ENCODE measurements around the gene JUND. TPM values are rescaled to one million over a fixed set of nuclear protein-coding genes. Genes with fewer than 3 reads are reported as not detected.

The JUND gene
- total RNA-seq, 1 experiment from 2014 or later = 75.0 TPM

DNA sequence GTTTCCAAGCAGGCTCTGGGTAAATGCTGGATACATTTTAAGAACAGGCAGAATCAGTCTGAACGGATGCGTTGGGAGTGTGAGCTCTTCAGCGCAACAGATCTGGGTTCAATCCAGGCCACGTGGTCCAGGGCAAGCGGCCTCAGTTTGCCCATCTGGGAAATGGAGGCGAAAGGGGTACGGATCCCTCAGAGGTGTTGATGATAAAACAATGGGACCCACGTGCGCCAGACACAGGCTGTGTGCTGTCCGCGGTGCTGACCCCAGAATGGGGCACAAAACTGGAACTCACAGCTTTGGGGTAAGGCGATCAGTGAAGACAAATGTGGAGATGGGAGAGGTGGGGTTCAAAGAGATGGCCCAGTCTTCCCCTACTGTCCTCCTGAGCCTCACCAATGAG, 42.1 kb downstream of the JUND start:
- no peak for DNase-seq (ENCODE audit: low read depth)

- DNase-seq (ENCODE audit: low read depth) = no peak
Observed at GRCh38 chr19:18234194-18234593, 47.2 kb downstream of the JUND start.

- peak; percentile 68 for DNase-seq (ENCODE audit: low read depth)
Observed at GRCh38 chr19:18233224-18233825, 48.1 kb downstream of the JUND start.

- no peak for DNase-seq (ENCODE audit: low read depth)
Observed at GRCh38 chr19:18232540-18233223, 48.7 kb downstream of the JUND start.

GRCh38 chr19:18231775-18232174, 49.6 kb downstream of the JUND start:
- DNase-seq (ENCODE audit: low read depth) = no peak

DNA sequence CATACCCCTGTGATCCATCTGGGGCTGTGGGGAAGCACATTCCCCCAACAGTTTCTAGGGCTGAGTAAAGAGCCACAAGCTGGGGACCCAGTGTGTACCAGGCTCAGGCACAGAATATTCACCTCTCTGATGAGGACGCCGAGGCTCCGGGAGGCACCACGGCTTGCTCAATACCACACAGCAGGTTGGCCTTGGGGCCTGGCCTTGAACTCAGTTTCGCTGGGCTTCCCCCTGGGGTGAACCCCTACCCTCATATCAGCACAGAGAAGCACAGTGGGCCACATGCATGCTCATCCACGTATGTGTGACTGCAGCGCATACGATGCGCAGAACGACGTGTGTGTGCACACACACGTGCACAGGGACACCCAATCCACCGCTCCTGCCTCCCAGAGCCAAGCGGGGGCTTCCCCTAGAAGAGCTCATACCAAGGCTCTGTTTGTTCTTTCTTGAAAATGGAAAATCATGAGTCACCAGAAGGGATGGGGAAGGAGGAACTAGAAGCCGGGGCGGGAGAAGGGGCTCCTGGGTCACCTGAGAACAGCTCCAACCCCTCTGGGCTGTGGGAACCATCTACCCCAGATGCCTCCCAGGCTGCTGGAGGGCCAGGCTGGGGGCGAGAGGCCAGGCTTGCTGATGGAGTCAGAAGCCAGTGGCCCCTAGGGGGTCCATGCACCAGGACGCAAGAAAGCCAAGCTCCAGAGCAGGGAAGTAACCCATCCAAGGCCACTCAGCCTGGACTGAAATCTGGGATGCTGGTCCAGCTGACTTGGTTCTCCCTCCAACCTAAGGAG, 50.3 kb downstream of the JUND start:
- DNase-seq (ENCODE audit: low read depth) = peak; percentile 57

DNA sequence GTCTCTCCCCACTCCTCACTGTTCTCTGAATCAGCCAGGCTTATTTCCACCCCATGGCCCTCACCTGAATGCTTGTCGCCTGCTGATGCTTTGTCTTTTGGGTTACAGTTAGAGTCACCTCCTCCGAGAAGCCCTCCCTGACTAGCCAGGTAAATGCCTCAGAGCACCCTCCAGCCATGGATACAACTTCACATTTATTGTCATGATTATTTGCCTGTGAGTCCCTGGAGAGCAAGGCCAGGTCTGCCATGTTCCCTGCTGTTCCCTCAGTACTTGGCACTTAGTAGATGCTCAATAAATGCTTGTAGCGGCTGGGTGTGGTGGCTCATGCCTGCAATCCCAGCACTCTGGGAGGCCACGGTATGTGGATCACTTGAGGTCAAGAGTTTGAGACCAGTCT, 51.5 kb downstream of the JUND start:
- DNase-seq (ENCODE audit: low read depth) = no peak

Other genes with a start within 250 kb of the JUND start
- gene IL12RB1, start 194.7 kb downstream of the JUND start, total RNA-seq (2014; rRNA removed; shearing (Covaris generic)) = 3.4 and 3.8 TPM in 2 replicates
- gene MAST3, start 183.8 kb downstream of the JUND start, total RNA-seq (2014; rRNA removed; shearing (Covaris generic)) = 1.1 and 1.5 TPM in 2 replicates
- 6.5 and 14.2 TPM in 2 replicates for gene PIK3R2, start 128.5 kb downstream of the JUND start, total RNA-seq (2014; rRNA removed; shearing (Covaris generic))
- 17.8 and 20.2 TPM in 2 replicates for gene IFI30, start 107.8 kb downstream of the JUND start, total RNA-seq (2014; rRNA removed; shearing (Covaris generic))
- gene MPV17L2, start 88.4 kb downstream of the JUND start, total RNA-seq (2014; rRNA removed; shearing (Covaris generic)) = 43.3 and 67.4 TPM in 2 replicates
- 0.23 TPM in 1 of 2 replicates, not detected in the other for gene RAB3A, start 77.6 kb downstream of the JUND start, total RNA-seq (2014; rRNA removed; shearing (Covaris generic))
- gene PDE4C, start 55.2 kb downstream of the JUND start, total RNA-seq (2014; rRNA removed; shearing (Covaris generic)) = 0.17 TPM in 1 of 2 replicates, not detected in the other
- 0.74 and 12.6 TPM in 2 replicates for gene IQCN, start 7.2 kb downstream of the JUND start, total RNA-seq (2014; rRNA removed; shearing (Covaris generic))
- gene LSM4, start 41.5 kb upstream of the JUND start, total RNA-seq (2014; rRNA removed; shearing (Covaris generic)) = 318 and 351 TPM in 2 replicates
- gene PGPEP1, start 59.0 kb upstream of the JUND start, total RNA-seq (2014; rRNA removed; shearing (Covaris generic)) = 4.6 and 16.4 TPM in 2 replicates
- 5.1 and 7.3 TPM in 2 replicates for gene GDF15, start 104.5 kb upstream of the JUND start, total RNA-seq (2014; rRNA removed; shearing (Covaris generic))
- not detected in 2 replicates for gene LRRC25, start 116.0 kb upstream of the JUND start, total RNA-seq (2014; rRNA removed; shearing (Covaris generic))
- gene SSBP4, start 137.8 kb upstream of the JUND start, total RNA-seq (2014; rRNA removed; shearing (Covaris generic)) = 57.4 and 73.6 TPM in 2 replicates
- 7.0 and 7.4 TPM in 2 replicates for gene ISYNA1, start 156.5 kb upstream of the JUND start, total RNA-seq (2014; rRNA removed; shearing (Covaris generic))
- 12.8 and 14.2 TPM in 2 replicates for gene ELL, start 240.4 kb upstream of the JUND start, total RNA-seq (2014; rRNA removed; shearing (Covaris generic))